Measurements from ENCODE around the gene AVPR1B. TPM values are rescaled to one million over a fixed set of nuclear protein-coding genes. Genes with fewer than 3 reads are reported as not detected.

The AVPR1B gene
- total and polyA plus RNA-seq, 4 donors = not detected

DNA sequence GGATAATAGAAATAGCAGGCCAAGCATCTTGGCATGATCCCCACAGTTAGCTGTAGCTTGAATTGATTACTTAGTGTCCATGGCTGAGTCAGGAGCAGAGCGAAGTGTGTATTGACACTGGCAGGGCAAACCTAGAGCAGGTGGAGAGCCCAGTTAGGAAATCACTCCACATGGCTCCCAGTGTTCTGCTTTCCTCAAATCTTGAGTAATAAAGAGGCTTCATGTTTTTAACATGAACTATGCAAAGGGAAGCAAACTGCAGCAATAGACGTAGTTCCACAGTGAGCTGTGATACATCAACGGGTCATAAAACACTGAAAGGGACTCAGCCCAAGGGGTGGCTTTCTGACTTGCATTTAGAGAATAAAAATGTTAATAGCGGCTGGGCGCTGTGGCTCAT lies 35.3 kb downstream of the AVPR1B start:
- peaks cover 0 to 1% (median 0%) of the 10 kb centered on the region in 4 donors for H3K9me3 ChIP-seq (ENCODE audit: control insufficient read depth in 4 of 4, insufficient read depth in 3 of 4, low read length in 3 of 4)
- TF ChIP-seq CTCF (IDR thresholded peaks at IDR 0.05; ENCODE audit: control extremely low read depth, extremely low read depth) = no peak
- no peaks in the 10 kb centered on the region for H3K36me3 ChIP-seq (ENCODE audit: control insufficient read depth in 4 of 4, insufficient read depth in 4 of 4, low read length in 4 of 4)
- ATAC-seq (ENCODE audit: insufficient read depth, low FRiP score) = no peak
- WGBS, 2 donors = 63 to 77% methylated on average over 5 of the region's 5 CpGs
- H3K27me3 ChIP-seq (ENCODE audit: control insufficient read depth in 3 of 3, insufficient read depth in 3 of 3, low read length in 2 of 3) = peaks cover 0 to 5% (median 0%) of the 10 kb centered on the region in 3 donors
- H3K4me3 ChIP-seq = no peak overlapping the region
- H3K4me1 ChIP-seq (ENCODE audit: control insufficient read depth in 5 of 5, insufficient read depth in 5 of 5, low read length in 5 of 5) = no peaks in the 10 kb centered on the region
- no peak for DNase-seq
- no peak overlapping the region for H3K9ac ChIP-seq (ENCODE audit: insufficient read depth in 1 of 2, low read length in 2 of 2)
- no peak overlapping the region for H3K27ac ChIP-seq (ENCODE audit: low read depth in 1 of 2, low read length in 1 of 2)

DNA sequence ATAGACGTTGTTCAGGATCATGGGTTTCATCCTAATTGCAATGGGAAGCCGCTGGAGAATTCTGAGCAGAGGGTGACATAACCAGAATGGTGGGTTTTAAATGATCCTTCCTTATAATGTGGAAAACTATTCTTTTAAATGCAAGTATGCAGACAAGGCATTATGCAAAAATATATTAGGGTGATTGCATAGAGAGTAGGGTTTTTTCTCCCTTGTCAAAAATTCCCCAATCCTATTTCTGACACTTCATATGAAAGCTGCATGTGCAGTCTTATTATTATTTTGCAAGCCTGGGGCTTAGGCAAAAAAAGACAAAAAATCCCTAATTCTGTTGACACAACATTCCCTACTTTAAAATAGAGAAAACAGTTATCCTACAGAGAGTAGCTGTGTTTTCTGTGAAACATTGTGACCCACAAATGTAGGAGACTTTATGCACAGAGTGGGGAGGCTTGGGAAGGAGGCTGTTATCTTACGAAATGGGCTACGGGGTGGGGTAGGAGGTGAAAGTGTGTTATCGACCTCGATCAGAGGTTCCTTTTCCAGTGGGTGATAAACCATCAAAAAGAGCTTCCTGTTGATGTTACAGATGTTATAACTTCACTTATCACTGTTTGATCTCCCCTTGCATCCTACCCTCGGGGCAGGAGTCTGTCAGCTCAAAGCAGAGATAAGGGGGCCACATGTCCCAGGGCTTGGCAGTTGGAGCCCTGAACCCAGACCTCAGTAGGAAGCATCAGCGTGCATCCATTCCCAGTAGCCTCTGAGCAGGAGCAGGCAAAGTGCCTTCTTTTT lies 37.0 kb downstream of the AVPR1B start:
- Histone ChIP-seq H3K36me3 (ENCODE audit: control insufficient read depth in 4 of 4, insufficient read depth in 4 of 4, low read length in 4 of 4) (no peaks in the 10 kb centered on the region), H3K4me3 (no peak overlapping the region), H3K9ac (ENCODE audit: insufficient read depth in 1 of 2, low read length in 2 of 2) (no peak overlapping the region), H3K27ac (ENCODE audit: low read depth in 1 of 2, low read length in 1 of 2) (no peak overlapping the region), H3K9me3 (ENCODE audit: control insufficient read depth in 4 of 4, insufficient read depth in 3 of 4, low read length in 3 of 4) (peaks cover 0 to 2% (median 0%) of the 10 kb centered on the region in 4 donors), H3K27me3 (ENCODE audit: control insufficient read depth in 3 of 3, insufficient read depth in 3 of 3, low read length in 2 of 3) (peaks cover 0 to 5% (median 0%) of the 10 kb centered on the region in 3 donors), H3K4me1 (ENCODE audit: control insufficient read depth in 5 of 5, insufficient read depth in 5 of 5, low read length in 5 of 5) (no peaks in the 10 kb centered on the region)
- DNase-seq (no peak), ATAC-seq (ENCODE audit: insufficient read depth, low FRiP score) (no peak)
- 21 to 37% methylated on average over 8 of the region's 8 CpGs for WGBS, 2 donors
- no peak for TF ChIP-seq CTCF (IDR thresholded peaks at IDR 0.05; ENCODE audit: control extremely low read depth, extremely low read depth)

DNA sequence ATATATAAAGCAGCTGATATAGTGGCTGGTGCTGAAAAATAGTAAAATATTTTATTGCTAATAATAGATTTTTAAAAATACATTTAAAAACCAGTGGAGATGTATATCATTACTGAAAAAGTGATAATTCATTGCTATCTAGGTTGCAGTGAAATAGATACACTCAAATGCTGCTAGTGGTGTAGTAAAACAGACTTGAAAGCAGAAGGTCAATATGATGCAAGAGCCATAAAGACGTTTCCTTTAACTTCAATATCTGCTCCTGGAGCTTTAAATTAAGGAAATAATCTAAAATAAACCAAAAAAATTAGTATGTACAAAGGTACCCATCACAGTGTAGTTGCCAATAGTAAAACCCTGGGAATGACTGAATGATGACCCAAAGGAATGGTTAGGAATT lies 38.1 kb downstream of the AVPR1B start:
- TF ChIP-seq CTCF (IDR thresholded peaks at IDR 0.05; ENCODE audit: control extremely low read depth, extremely low read depth) = no peak
- WGBS, 2 donors = 38 to 57% methylated on average over 1 of the region's 1 CpG

More for the DNA sequence above, 38.1 kb downstream of the AVPR1B start:
- DNase-seq (no peak), ATAC-seq (ENCODE audit: insufficient read depth, low FRiP score) (no peak)
- H3K27me3 ChIP-seq (ENCODE audit: control insufficient read depth in 3 of 3, insufficient read depth in 3 of 3, low read length in 2 of 3) = peaks cover 0 to 2% (median 0%) of the 10 kb centered on the region in 3 donors
- H3K4me1 ChIP-seq (ENCODE audit: control insufficient read depth in 5 of 5, insufficient read depth in 5 of 5, low read length in 5 of 5) = no peaks in the 10 kb centered on the region
- H3K4me3 ChIP-seq = no peak overlapping the region
- no peak overlapping the region for H3K9ac ChIP-seq (ENCODE audit: insufficient read depth in 1 of 2, low read length in 2 of 2)
- H3K27ac ChIP-seq (ENCODE audit: low read depth in 1 of 2, low read length in 1 of 2) = no peak overlapping the region
- H3K9me3 ChIP-seq (ENCODE audit: control insufficient read depth in 4 of 4, insufficient read depth in 3 of 4, low read length in 3 of 4) = peaks cover 0 to 2% (median 0%) of the 10 kb centered on the region in 4 donors
- no peaks in the 10 kb centered on the region for H3K36me3 ChIP-seq (ENCODE audit: control insufficient read depth in 4 of 4, insufficient read depth in 4 of 4, low read length in 4 of 4)
